Measurements from ENCODE around the gene EIF2B4.

DNA sequence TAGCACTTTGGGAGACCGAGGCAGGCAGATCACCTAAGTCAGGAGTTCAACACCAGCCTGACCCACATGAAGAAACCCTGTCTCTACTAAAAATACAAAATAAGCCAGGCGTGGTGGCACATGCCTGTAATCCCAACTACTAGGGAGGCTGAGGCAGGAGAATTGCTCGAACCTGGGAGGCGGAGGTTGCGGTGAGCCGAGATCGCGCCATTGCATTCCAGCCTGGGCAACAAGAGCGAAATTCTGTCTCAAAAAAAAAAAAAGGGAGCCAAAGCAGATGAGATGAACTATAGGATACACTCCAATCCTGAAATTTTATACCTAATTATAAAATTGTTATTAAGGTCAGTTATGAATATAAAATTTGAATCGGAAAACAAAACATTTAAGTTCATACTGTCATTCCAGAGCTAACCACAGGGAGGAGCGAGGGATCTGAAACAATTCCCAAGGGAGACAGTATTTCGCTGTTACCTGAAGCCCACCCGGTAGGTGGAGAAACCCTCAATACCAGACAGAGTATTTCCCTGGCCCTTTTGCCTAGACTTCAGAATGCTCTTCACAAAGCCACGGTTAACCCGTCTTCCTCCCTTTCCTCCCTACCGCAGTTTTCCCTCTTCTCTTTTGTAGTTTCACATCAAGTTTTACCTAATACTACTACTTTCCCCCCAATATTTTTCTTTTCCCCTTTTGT lies 37.8 kb upstream of the EIF2B4 start:
- peak; percentile 63 for TF ChIP-seq CTCF (conservative IDR thresholded peaks at IDR 0.05 in 1 of 2, IDR thresholded peaks at IDR 0.05 in 1 of 2; ENCODE audit: low read depth in 1 of 2, low read length in 2 of 2)
- no peak for TF ChIP-seq EZH2 (IDR thresholded peaks at IDR 0.05; ENCODE audit: low read length, missing control alignments)

Data from fibroblast of lung (primary cell).